Osteoblast (primary cell): ENCODE measurements around the gene CANX. TPM values are rescaled to one million over a fixed set of nuclear protein-coding genes. Genes with fewer than 3 reads are reported as not detected.

Source experiments
- DNase-seq: peaks from one replicate; pipeline ENCODE4 v3.0.0; 2011; ENCODE audit warnings: low spot score, mixed read lengths; ENCODE audit not compliant: insufficient read length; ENCODE audit errors: missing footprints
- H2AFZ ChIP-seq: 2 replicates; pipeline ENCODE4 v1.6.0; 2011; ENCODE audit warnings: mild to moderate bottlenecking, low read length
- H3K27ac ChIP-seq: 2 replicates; pipeline ENCODE4 v1.5.1; 2011; ENCODE audit warnings: mild to moderate bottlenecking, low read depth, low read length, moderate library complexity
- H3K27me3 ChIP-seq: 2 replicates; pipeline ENCODE4 v1.6.0; 2012; ENCODE audit warnings: mild to moderate bottlenecking, control low read depth, inconsistent platforms, low read length, moderate library complexity; ENCODE audit not compliant: insufficient read depth
- H3K36me3 ChIP-seq: 2 replicates; pipeline ENCODE4 v1.5.1; 2011; ENCODE audit warnings: mild to moderate bottlenecking, low read length, control low read depth, moderate library complexity; ENCODE audit not compliant: insufficient read depth
- H3K4me1 ChIP-seq: 2 replicates; pipeline ENCODE4 v1.5.1; 2011; ENCODE audit warnings: mild to moderate bottlenecking, low read length, control low read depth, moderate library complexity; ENCODE audit not compliant: insufficient read depth
- H3K4me2 ChIP-seq: 2 replicates; pipeline ENCODE4 v1.6.0; 2011; ENCODE audit warnings: mild to moderate bottlenecking, low read length; ENCODE audit not compliant: insufficient read depth
- H3K4me3 ChIP-seq: fragments of 200-600 bp; sonication (generic); 3 replicates; pipeline ENCODE4 v1.5.1; 2012; ENCODE audit warnings: mild to moderate bottlenecking, low read length, inconsistent platforms; ENCODE audit not compliant: insufficient read depth
- H3K79me2 ChIP-seq: 2 replicates; pipeline ENCODE4 v1.6.0; 2012; ENCODE audit warnings: mild to moderate bottlenecking, low read length, control low read depth, inconsistent platforms; ENCODE audit not compliant: insufficient read depth
- H3K9me3 ChIP-seq: 2 replicates; pipeline ENCODE4 v1.5.1; 2011; ENCODE audit warnings: low read depth, low read length, control low read depth
- H4K20me1 ChIP-seq: 2 replicates; pipeline ENCODE4 v1.6.0; 2012; ENCODE audit warnings: mild to moderate bottlenecking, low read length, control low read depth; ENCODE audit not compliant: insufficient read depth
- CTCF ChIP-seq: IDR thresholded peaks from 2 replicates; pipeline ENCODE4 v1.5.1; 2011; ENCODE audit warnings: mild to moderate bottlenecking, low read depth, low read length, moderate library complexity; ENCODE audit errors: extremely low read depth
- total RNA-seq: library from RNA; depleted of rRNA; stranded (reverse); fragments of >200 nt; gene quantifications from 2 replicates; pipeline ENCODE4 v1.2.3, GENCODE V29; 2012

Gene CANX
- total RNA-seq, 1 donor: 698 TPM

GRCh38 chr5:179730356-179730755 lies 31.6 kb downstream of the CANX start:
- Histone ChIP-seq H4K20me1 (peaks cover 16% of the 10 kb centered on the region), H2AFZ (no peak overlapping the region), H3K9me3 (no peaks in the 10 kb centered on the region), H3K4me2 (no peak overlapping the region), H3K79me2 (peaks cover 29% of the 10 kb centered on the region), H3K4me3 (no peak overlapping the region), H3K4me1 (peaks cover 26% of the 10 kb centered on the region), H3K27me3 (no peaks in the 10 kb centered on the region), H3K27ac (peak overlapping the region; percentile 10), H3K36me3 (peaks cover 50% of the 10 kb centered on the region)
- TF ChIP-seq CTCF: no peak
- no peak for DNase-seq

- H3K27ac ChIP-seq: peak overlapping the region; percentile 10
- no peak overlapping the region for H3K4me2 ChIP-seq
- no peaks in the 10 kb centered on the region for H3K9me3 ChIP-seq
- H2AFZ ChIP-seq: no peak overlapping the region
- H3K4me1 ChIP-seq: peaks cover 26% of the 10 kb centered on the region
- no peak for DNase-seq
- peaks cover 34% of the 10 kb centered on the region for H3K79me2 ChIP-seq
- H4K20me1 ChIP-seq: peaks cover 17% of the 10 kb centered on the region
- TF ChIP-seq CTCF: no peak
- H3K27me3 ChIP-seq: no peaks in the 10 kb centered on the region
- H3K36me3 ChIP-seq: peaks cover 50% of the 10 kb centered on the region
- no peak overlapping the region for H3K4me3 ChIP-seq
Measured at GRCh38 chr5:179730852-179731251, 32.1 kb downstream of the CANX start.

- Histone ChIP-seq H3K4me1 (peaks cover 26% of the 10 kb centered on the region), H3K27ac (peak overlapping the region; percentile 79), H2AFZ (peak overlapping the region; percentile 42), H3K27me3 (no peaks in the 10 kb centered on the region), H3K36me3 (peaks cover 43% of the 10 kb centered on the region), H3K79me2 (peaks cover 42% of the 10 kb centered on the region), H3K9me3 (no peaks in the 10 kb centered on the region), H3K4me2 (peak overlapping the region; percentile 86), H3K4me3 (peak overlapping the region; percentile 86), H4K20me1 (peaks cover 26% of the 10 kb centered on the region)
- no peak for TF ChIP-seq CTCF
- DNase-seq: peak; percentile 88
Measured at GRCh38 chr5:179731791-179732411, 33.1 kb downstream of the CANX start.

GRCh38 chr5:179732412-179732917 lies 33.7 kb downstream of the CANX start, which contains the start of gene MAML1:
TSS of gene MAML1 (plus strand) at chr5:179732822. CDS start at chr5:179733113, 291 bp downstream.
- Histone ChIP-seq H3K9me3 (no peaks in the 10 kb centered on the region), H2AFZ (peak within 1 kb of the TSS; percentile 63), H3K4me2 (peak within 1 kb of the TSS; percentile 91), H3K27me3 (no peaks in the 10 kb centered on the region), H3K36me3 (peaks cover 41% of the 10 kb centered on the region), H3K79me2 (peaks cover 42% of the 10 kb centered on the region), H3K4me3 (peak within 1 kb of the TSS; percentile 86), H3K27ac (peak within 1 kb of the TSS; percentile 79), H3K4me1 (peaks cover 26% of the 10 kb centered on the region), H4K20me1 (peaks cover 32% of the 10 kb centered on the region)
- DNase-seq: peak; percentile 99
- no peak for TF ChIP-seq CTCF
